ENCODE measurements around the gene TTLL7.

TTLL7 gene

DNA sequence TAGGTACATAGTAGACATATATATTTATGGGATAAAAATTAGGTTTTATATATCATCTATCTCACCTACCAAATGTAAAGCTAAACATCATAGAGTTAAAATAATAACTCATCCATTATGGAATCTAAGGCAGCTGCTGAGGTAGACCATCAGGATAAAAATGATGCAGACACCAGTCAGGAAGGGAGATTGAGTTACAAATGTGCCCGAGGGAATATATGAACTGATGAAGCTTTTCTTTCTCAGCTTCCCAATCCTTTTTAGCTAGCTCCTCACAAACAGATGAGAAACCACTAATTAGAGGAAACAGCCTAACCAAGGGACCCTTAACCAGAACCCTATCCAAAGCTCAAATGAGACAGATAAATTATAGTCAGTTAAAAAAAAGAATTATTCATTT is 20.9 kb downstream of the TTLL7 start:
- H3K27me3 ChIP-seq, result no peaks in the 10 kb centered on the region
- no peak overlapping the region for H3K4me2 ChIP-seq
- H3K9ac ChIP-seq, result no peak overlapping the region
- H3K4me3 ChIP-seq, result no peak overlapping the region
- H3K36me3 ChIP-seq, result no peaks in the 10 kb centered on the region
- no peak for TF ChIP-seq Cebpa-rat (IDR thresholded peaks at IDR 0.05)
- no peaks in the 10 kb centered on the region for H3K4me1 ChIP-seq
- peaks cover 0 to 4% (median 0%) of the 10 kb centered on the region in 11 experiments; a peak in 3 of 22 replicates for H3K9me3 ChIP-seq (replicated peaks in 1 of 11)
- no peaks in the 10 kb centered on the region for H4K20me1 ChIP-seq
- H3K27ac ChIP-seq, result no peak overlapping the region

- no peaks in the 10 kb centered on the region for H3K36me3 ChIP-seq
- no peaks in the 10 kb centered on the region for H3K9me3 ChIP-seq (replicated peaks in 1 of 11)
- H3K4me1 ChIP-seq, result no peaks in the 10 kb centered on the region
- no peaks in the 10 kb centered on the region for H3K27me3 ChIP-seq
- TF ChIP-seq Cebpa-rat (IDR thresholded peaks at IDR 0.05), result no peak
- H3K4me3 ChIP-seq, result no peak overlapping the region
- H3K27ac ChIP-seq, result no peak overlapping the region
- H3K9ac ChIP-seq, result no peak overlapping the region
- no peak overlapping the region for H3K4me2 ChIP-seq
- H4K20me1 ChIP-seq, result no peaks in the 10 kb centered on the region
These were observed 22.0 kb downstream of the TTLL7 start for GRCh38 chr1:83976920-83977319.

GRCh38 chr1:83970802-83971201 is 28.1 kb downstream of the TTLL7 start:
- no peak overlapping the region for H3K9ac ChIP-seq
- no peaks in the 10 kb centered on the region for H3K9me3 ChIP-seq (replicated peaks in 1 of 11)
- H4K20me1 ChIP-seq, result no peaks in the 10 kb centered on the region
- H3K4me3 ChIP-seq, result no peak overlapping the region
- no peak for TF ChIP-seq Cebpa-rat (IDR thresholded peaks at IDR 0.05)
- no peaks in the 10 kb centered on the region for H3K4me1 ChIP-seq
- H3K4me2 ChIP-seq, result no peak overlapping the region
- H3K27ac ChIP-seq, result no peak overlapping the region
- no peaks in the 10 kb centered on the region for H3K36me3 ChIP-seq
- no peaks in the 10 kb centered on the region for H3K27me3 ChIP-seq

DNA sequence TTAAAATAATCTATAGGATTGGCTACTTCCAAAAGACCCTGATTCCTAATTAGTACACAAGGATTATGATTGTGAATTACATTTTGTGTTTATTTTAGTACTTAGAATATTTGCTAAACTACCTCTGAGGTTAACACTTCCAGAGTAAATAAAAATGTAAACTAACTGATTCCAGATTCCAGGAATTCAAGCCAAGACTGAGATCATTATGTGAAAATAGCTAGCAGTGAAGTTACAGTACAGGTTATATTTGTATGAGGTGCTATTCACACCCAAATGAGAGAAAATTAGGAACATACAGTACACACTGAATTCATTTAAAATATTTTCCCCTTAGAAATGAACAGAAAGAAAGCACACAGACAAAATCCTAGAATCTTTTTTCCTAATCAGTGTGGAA is 28.8 kb downstream of the TTLL7 start:
- Histone ChIP-seq H3K36me3 (no peaks in the 10 kb centered on the region), H3K27me3 (no peaks in the 10 kb centered on the region), H3K9me3 (replicated peaks in 1 of 11) (no peaks in the 10 kb centered on the region), H3K4me3 (no peak overlapping the region), H4K20me1 (no peaks in the 10 kb centered on the region), H3K4me1 (no peaks in the 10 kb centered on the region), H3K9ac (no peak overlapping the region), H3K27ac (no peak overlapping the region), H3K4me2 (no peak overlapping the region)
- no peak for TF ChIP-seq Cebpa-rat (IDR thresholded peaks at IDR 0.05)

DNA sequence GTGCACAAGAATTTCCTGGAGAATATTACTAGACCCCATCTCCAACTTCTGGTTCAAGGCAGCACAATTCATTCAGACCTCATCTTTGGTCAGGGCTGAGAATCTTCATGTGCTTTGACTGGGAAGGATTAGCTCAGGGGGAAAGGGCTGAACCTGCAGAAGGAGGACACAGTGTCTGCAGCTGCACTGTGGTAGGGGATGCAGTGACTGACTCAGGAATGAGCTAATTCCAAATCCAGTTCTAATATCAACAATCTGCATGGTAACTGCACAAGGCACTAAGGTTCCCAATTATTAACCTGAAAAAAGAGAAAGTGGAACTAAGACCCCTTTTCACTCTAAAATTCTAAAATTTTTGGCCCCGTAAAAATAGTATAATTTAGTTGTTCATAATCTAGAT is 31.6 kb downstream of the TTLL7 start:
- Histone ChIP-seq H3K9ac (no peak overlapping the region), H3K36me3 (no peaks in the 10 kb centered on the region)
- TF ChIP-seq Cebpa-rat (IDR thresholded peaks at IDR 0.05), result no peak

DNA sequence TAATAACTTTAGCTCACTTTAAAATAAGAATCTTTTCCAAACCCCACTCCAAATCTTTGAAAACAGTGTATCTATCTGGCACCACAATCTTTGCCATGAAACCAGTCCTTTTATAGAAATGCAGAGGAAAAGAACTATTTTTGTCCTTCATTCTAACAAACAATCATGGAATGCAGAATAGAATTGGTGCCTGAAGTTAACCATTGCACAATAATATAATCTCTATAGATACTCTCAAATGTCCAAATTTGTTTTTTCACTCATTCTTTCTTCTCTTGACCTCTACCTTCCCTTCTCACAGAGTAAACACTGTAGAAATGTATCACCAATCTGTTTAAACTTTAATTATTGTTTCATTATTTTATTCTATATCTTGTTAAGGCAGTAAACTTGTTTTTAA is 34.8 kb downstream of the TTLL7 start:
- no peak overlapping the region for H3K4me2 ChIP-seq
- H3K4me1 ChIP-seq, result peaks cover 0 to 7% (median 0%) of the 10 kb centered on the region in 10 experiments; a peak in 3 of 20 replicates
- H3K4me3 ChIP-seq, result no peak overlapping the region
- TF ChIP-seq Cebpa-rat (IDR thresholded peaks at IDR 0.05), result no peak
- no peaks in the 10 kb centered on the region for H4K20me1 ChIP-seq
- H3K27me3 ChIP-seq, result no peaks in the 10 kb centered on the region
- H3K9me3 ChIP-seq (replicated peaks in 1 of 11), result no peaks in the 10 kb centered on the region
- no peaks in the 10 kb centered on the region for H3K36me3 ChIP-seq
- H3K27ac ChIP-seq, result no peak overlapping the region
- H3K9ac ChIP-seq, result no peak overlapping the region

More for the DNA sequence above, 31.6 kb downstream of the TTLL7 start:
- Histone ChIP-seq H3K9me3 (replicated peaks in 1 of 11) (no peaks in the 10 kb centered on the region), H3K27ac (no peak overlapping the region), H3K4me1 (no peaks in the 10 kb centered on the region), H3K27me3 (no peaks in the 10 kb centered on the region), H3K4me3 (no peak overlapping the region), H3K4me2 (no peak overlapping the region), H4K20me1 (no peaks in the 10 kb centered on the region)

GRCh38 chr1:83961571-83962295 is 37.2 kb downstream of the TTLL7 start:
- Histone ChIP-seq H3K9ac (no peak overlapping the region), H3K4me3 (no peak overlapping the region), H3K9me3 (replicated peaks in 1 of 11) (no peaks in the 10 kb centered on the region), H3K27me3 (no peaks in the 10 kb centered on the region), H4K20me1 (no peaks in the 10 kb centered on the region), H3K4me1 (peaks cover 0 to 7% (median 0%) of the 10 kb centered on the region in 10 experiments; a peak in 3 of 20 replicates), H3K36me3 (no peaks in the 10 kb centered on the region), H3K27ac (no peak overlapping the region), H3K4me2 (peak overlapping the region in 1 of 11 experiments; percentile 12; a peak in 3 of 22 replicates)
- TF ChIP-seq Cebpa-rat (IDR thresholded peaks at IDR 0.05), result no peak

GRCh38 chr1:83960669-83961277 is 38.2 kb downstream of the TTLL7 start:
- no peak overlapping the region for H3K4me2 ChIP-seq
- no peaks in the 10 kb centered on the region for H3K9me3 ChIP-seq (replicated peaks in 1 of 11)
- H3K9ac ChIP-seq, result no peak overlapping the region
- peaks cover 0 to 7% (median 0%) of the 10 kb centered on the region in 10 experiments; a peak in 3 of 20 replicates for H3K4me1 ChIP-seq
- TF ChIP-seq Cebpa-rat (IDR thresholded peaks at IDR 0.05), result no peak
- no peaks in the 10 kb centered on the region for H3K36me3 ChIP-seq
- no peaks in the 10 kb centered on the region for H3K27me3 ChIP-seq
- H3K4me3 ChIP-seq, result no peak overlapping the region
- H3K27ac ChIP-seq, result no peak overlapping the region
- no peaks in the 10 kb centered on the region for H4K20me1 ChIP-seq

DNA sequence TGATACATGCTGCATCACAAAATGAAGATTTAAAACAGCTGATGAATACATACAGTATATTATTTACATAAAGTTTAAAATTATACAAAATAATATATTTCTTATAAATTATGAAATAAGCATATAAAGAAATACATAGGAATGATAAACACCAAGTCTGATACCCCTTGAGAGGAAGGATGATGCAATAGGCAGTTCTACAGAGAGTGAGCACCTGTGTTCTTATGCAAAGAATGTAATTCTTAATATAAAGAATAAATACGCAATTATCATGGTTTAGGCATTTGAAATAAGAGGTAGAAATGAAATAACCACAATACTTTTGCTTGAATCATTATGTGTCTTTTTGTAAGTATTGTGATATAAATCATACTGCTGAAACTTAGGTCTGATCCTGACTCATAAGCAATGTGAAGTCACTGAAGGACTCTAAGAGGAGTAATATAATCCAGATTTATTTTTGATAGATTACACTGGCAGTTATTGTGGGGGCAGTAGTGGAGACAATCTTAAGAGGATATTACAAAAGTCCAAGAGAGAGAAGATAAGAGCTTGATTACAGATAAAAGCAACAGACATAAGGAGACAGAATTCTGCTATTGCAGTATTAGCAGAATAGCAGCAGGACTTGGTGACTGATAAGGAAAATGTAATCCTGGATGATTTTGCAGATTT is 39.0 kb downstream of the TTLL7 start:
- H3K36me3 ChIP-seq, result no peaks in the 10 kb centered on the region
- H3K27ac ChIP-seq, result no peak overlapping the region
- no peak overlapping the region for H3K4me2 ChIP-seq
- H3K4me3 ChIP-seq, result no peak overlapping the region
- no peak overlapping the region for H3K9ac ChIP-seq
- no peaks in the 10 kb centered on the region for H3K27me3 ChIP-seq
- no peaks in the 10 kb centered on the region for H3K9me3 ChIP-seq (replicated peaks in 1 of 11)
- H4K20me1 ChIP-seq, result no peaks in the 10 kb centered on the region
- H3K4me1 ChIP-seq, result peaks cover 0 to 7% (median 0%) of the 10 kb centered on the region in 10 experiments; a peak in 3 of 20 replicates
- no peak for TF ChIP-seq Cebpa-rat (IDR thresholded peaks at IDR 0.05)

Data from BLaER1 treated with 17β-estradiol and CSF1 and Interleukin-3, amounts not matched to agents 10 nM and 100 nM (cell line).